GM18502 (cell line): ENCODE data around the gene SRPX2.

Source experiments
- ATAC-seq: cut with Tn5 transposase; IDR thresholded peaks from one replicate; pipeline ENCODE4 v1.9.1; 2021; ENCODE audit warnings: mild to moderate bottlenecking; ENCODE audit not compliant: unreplicated experiment, poor library complexity

The SRPX2 gene

DNA sequence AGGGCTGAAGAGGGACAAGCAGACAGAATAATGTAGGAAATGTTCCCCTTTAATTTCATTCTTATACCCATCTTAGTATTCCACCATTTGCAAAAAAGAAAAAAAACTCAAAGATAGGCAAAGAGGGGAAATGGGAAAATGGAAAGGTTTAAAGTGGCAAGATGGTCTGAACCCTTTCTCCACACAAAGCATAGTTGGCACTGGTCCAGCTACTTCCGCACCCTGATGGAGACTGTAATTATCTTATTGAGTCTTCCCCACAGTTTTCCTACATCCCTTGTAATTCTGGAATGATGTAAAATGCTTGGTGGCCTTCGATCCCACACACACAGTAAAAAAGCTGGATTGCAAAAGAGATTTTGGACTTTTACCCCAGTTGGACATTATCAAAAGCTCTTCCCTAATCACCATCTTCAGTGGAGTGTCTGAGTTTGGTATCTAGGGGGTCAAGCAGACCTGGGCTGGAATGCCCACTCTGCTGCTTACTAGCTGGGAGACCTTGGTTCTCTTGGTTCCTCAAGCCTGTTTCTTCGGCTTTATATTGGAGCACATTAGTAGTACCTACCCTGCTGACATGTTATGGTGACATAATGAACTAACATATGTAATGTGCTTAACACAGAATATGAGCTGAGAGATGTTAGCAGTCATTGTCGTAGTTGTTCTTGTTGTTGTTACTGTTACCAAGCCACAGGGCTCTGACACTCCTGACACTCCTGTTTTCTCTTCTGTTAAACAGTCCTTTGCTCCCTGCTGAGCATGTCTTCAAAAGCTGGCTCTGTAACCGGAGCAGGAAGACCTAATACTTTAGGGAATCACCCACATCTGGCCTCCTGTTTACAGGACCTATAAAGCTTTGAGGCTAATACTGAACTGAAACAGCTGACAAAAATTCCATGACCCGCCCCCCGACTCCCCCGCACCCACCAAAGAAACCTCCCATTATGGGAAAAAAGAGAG lies 4.7 kb downstream of the SRPX2 start:
- ATAC-seq, result no peak

DNA sequence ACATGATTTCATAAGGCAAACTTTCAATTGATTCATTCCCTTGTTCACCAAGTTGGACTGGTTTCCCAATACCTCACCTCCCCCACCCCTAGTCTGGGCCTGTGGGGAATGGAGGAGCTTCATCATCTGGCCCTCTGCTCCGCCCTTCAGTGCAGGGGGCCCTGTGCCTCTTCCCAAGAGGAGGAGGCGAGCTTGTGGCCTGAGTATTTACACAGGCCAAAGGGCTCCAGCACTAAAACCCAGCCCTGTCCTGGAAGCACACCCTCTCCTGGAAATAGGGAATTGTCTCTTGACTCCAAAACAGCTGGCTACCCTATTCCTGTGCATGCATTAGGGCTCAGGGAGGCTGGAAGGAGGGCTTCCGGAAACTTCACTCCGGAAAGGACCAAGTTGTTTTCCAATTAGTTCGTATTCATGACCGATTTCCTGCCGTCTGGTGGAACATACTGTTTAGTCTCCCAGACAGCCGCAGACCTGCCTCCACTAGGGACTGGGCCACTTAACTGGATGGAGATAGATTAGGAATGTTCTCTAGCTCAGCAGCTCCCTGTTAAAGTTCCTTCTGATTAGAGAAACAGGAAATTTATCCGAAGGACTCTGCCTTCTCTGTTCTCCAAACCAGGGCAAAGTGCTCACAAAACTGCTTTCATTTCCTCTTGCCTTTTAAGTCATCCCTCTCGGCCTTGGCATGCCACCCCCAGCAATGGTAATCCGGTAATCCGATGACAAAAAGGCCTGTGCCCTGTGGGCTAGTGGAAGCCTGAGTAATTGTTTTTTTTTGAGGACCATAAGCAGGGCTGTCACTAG lies 5.8 kb downstream of the SRPX2 start:
- no peak for ATAC-seq

DNA sequence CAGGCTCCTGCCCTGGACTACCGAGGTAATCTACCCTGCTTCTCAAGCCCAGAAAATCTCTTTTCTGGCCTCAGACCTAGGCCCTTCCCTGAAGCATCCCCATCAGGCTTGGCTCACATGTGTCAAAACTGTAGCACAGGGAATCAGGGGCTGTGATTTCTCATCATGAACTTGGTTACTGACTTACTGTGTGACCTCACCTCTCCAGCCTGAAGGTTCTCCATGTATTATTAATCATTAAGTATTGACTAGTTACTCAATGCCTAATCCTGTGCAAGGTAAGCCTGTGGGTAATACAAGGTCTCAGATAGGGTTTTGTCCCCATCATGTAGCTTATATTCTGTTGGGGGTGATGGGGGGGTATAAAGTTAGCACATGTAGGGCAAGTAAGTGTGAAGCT lies 6.8 kb downstream of the SRPX2 start:
- no peak for ATAC-seq

DNA sequence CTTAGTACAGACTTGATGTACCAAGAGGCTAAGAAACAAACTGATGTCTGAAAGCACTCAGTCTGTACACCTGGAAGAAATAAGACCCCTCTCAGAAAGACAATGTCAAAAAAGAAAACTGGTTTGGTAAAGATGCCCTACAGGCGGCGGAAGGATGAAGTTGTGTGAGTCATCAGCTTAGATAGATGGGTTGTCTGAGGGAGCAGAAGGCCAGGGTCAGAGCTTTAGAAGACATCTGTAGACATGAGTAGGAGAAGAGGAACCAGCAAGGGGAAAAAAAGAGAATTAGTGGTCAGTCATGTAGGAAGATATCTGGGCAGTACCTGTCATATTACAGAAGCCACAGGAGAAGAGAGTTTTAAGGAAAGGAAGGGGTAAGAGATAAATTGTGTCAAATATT lies 8.3 kb downstream of the SRPX2 start:
- ATAC-seq, result no peak

DNA sequence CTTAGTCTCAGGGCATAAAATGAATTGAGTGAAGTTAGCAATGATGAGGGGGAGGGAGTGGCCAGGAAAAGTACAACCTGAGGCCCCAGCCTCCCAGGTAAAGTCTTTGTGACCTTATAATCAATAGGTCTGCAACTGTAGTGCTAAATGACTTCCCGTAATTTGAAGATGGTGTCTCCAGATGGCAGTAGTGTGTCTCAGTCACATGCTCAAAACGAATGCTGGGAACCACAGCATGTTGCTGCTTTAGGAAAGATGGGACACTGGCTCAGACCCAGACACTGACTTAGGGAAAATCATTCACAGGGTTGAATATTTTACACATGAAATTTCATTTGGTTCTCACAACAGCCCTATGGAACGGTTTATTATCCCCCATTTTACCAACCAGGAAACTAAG lies 10.3 kb downstream of the SRPX2 start:
- ATAC-seq, result no peak

DNA sequence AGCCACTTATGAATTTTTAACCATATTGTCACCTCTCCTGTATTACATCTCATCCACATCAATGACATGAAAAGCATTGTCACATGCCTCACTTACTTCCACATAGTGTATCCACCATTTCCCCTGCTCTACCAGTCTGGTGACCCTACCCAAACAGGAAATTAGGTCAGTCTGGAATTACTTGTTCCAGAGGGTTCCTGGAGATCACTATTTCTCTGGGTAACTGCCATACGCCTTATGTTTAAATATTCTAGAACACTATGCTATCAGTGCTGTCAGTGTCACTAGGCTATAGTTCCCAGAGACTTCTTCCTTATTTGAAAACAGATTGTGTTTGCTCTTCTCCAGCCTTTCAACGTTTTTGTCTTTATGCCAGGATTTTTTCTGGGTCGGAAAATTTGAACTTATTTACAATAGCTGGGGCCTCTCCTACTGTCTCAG lies 15.0 kb downstream of the SRPX2 start:
- no peak for ATAC-seq

DNA sequence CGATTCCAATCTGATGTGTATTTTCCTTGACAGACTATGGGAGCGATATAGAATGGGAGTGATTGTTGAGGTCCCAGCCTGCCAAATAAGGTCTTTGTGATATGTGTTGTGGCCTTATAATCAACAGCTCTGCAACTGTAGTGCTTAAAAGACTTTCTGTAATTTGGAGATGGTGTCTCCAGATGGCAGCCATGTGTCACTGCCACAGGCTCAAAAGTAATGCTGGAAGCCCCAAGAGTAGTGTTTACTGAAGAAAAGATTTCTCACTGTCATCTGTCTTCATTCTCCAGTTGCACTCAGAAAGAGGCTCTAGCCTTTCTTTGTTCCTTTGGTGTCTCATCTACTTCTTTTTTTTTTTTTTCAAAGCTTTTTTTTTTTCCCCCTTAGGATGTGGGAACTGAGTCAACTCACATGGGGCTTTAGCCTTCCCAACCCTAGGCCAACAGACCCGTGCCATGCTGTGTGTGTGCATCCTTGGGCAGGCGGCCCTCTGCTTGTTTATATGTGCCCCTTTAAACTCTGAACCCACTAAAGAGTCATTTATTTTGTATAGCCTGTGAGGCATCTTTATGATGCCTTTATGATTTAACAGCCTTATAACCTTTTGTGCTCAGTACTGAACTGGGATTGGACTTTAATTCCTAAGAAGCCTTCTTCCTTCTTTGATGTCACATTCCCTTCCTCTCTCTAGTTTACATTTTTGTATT lies 15.6 kb downstream of the SRPX2 start:
- no peak for ATAC-seq

DNA sequence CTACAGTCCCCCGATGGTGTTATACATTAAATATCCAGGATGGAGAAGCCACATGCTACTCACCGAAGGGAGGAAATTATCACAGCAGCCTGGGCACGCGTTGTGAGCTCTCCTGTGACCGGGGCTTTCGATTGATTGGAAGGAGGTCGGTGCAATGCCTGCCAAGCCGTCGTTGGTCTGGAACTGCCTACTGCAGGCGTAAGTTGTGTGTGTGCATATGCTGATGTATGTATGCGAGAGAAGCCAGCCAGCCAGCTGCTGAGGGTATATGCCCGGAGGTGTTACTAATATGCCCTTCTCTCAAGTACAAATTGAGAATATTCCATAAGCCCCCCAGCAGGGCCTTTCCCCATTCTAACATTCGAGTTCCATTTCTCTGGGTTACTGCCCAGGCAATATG lies 18.2 kb downstream of the SRPX2 start:
- no peak for ATAC-seq

DNA sequence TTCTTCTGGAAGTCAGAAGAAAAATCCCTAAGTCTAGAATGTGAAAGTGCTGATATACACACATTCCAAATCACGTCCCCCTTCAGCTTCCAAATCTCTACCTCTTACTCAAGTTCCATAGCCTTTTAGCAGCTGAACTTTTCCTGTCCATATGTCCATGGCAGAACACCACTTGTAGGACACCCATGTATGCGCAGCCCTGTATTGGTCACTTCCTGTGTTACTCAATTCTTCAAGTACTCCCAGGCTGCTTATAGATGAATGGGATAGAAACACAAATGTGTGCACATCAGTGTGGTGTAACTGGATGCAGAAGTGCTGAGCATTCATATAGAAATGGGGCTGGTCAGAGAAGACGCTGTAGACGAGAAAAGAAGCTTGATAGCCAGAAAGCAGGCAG lies 18.8 kb downstream of the SRPX2 start:
- no peak for ATAC-seq

DNA sequence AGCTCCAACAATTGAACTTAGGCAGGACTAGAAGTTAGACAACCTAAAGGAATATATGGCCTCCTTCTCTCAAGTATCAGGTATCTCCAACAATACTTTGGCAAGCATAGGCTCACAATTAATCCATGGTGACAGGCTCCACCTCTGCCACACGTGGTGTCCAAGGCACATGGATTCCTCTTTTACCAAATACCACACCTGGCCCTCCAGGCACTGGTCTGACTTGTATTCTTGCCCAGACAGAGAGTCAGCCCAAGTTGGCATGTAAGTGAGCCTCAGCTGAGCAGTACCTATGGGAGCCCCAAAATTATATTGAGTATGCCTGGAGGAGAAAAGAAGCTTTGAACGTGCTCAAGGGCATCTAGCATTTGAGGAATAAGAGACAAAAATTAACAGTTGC lies 19.6 kb downstream of the SRPX2 start:
- ATAC-seq, result no peak

DNA sequence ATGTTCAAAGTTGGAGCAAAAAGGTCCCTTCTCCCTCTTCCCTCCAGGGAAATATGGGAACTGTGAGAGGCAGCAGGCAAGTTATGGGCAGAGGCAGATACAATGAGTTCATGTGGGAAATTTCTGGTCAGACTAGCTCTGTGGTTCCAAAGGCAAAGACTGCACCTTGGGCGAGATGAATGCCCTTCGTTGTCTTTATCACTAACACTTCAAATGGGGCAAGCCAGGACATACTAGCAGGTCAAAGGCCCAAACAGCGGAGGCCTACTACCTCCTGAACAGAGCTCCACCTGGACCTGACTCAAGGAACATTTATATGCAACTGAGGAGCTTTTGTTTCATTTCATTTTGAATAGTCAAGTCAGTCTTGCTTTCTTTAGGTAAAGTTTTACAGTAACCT lies 29.0 kb downstream of the SRPX2 start:
- no peak for ATAC-seq

DNA sequence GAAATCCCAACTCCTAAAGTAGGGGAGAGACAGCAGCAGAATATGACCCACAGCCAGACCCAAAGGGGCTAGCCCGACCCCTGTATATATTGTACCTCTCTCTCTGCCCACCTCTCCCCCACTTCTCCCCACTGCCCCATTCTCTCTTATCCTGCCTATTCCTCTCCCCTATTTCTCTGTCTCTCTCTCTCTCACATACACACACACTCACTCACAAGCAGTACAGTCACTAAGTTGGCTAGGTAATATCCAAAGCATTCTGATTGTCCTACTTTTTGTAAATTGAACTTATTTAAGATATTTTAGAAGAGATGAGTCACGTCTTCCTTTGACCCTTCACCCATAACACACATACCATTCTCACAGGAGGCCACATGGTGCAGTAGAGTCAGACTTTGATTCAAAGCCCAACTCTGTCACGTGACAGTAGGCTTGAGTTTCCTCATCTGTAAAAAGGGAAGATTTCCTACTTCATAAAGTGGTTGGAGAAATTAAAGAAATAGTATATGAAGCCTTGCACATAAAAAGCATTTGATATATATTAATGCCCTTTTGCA lies 29.5 kb downstream of the SRPX2 start:
- no peak for ATAC-seq

DNA sequence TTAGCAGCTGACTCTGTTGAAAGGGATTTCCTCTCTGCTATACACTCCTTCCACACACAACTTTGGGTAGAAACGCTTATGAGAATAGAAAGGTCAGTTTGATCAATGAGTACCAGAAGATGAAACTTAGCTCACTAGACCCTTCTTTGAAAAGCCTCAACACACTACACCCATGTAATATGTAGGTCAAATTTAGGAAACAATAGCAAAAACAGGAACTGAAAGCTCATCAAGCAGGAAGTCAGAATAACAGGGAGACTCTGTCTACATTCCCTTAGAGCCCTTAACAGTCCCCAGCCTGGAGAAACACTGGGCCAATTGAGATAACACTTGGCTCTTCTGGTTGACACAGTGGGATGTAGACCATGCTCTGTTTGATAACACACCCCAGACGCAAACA lies 30.7 kb downstream of the SRPX2 start:
- peak; percentile 55 for ATAC-seq

DNA sequence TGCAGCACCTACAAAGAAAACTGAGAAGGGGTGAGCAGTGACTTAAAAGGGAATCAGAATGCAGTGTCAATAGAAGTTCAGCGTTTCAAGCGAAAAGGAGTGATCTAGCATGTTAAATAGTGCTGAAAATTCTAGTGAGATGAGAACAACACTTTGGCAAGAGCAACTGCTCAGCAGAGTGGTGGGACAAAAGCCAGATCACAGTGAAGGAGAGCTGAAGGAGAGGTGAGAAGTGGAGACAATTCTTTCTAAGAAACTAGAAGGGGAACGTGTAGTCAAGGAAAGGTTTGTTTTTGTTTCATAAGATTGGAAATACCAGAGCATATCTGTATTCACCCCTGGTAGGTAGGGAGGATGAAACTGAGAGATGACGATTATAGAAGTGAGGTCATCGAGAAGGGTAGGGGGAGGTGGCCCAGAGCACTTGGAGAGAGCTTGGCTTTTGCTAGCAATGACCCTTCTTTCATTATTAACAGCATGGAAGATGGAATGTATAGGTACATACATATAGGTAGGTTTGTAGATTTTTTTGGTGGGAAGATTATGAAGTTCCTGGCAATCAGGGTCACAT lies 33.7 kb downstream of the SRPX2 start:
- no peak for ATAC-seq

DNA sequence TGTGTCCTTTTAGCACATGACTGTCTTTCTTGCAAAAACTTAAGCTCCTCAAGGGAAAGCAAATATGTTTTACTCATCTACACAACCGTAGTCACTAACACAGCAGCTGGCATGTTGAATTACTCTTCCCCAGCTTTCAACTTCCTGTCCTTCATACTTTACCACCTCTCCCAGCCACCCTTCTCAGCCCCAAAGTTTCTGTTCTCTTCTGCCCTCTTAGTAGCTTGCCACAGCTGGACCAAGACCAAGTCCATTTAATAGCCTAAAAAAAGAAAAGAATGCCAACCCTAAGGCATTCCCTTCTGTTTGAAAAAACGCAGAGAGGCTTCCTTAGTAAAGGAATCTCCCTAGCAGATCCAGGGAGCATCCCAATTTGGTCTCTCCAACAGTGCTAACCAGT lies 36.8 kb downstream of the SRPX2 start:
- no peak for ATAC-seq

DNA sequence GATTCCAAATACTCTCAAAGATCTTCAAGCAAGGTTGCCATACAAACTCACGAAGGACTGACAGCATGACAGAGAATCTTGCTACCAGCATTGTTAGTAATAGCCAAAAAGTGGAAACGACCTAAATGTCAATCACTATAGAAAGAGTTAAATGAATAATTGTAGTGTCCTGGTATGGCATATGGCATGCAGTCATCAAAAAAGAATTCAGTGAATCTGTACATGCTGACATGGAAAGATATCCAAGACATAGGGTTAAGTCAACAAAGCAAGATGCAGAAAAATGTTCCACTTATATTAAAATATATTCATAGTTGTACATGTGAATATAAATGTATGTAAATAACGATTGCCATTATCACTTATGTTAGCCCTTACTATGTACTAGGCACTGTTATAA lies 37.6 kb downstream of the SRPX2 start:
- no peak for ATAC-seq

DNA sequence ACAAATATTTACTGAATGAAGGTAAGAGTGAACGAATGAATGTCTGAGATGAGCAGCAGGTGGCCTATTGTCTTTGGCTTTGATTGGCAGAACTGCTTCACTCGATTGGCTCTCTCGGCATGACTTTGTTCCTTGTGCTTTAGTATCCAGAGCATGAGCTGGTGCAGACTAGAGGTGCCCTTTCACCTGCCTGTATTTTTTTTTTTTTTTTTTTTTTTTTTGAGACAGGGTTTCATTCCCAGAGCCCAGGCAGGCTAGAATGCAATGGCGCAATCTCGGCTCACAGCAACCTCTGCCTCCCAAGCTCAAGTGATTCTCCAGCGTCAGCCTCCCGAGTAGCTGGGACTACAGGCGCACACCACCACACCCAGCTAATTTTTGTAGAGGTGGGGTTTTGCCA lies 38.9 kb downstream of the SRPX2 start:
- no peak for ATAC-seq

DNA sequence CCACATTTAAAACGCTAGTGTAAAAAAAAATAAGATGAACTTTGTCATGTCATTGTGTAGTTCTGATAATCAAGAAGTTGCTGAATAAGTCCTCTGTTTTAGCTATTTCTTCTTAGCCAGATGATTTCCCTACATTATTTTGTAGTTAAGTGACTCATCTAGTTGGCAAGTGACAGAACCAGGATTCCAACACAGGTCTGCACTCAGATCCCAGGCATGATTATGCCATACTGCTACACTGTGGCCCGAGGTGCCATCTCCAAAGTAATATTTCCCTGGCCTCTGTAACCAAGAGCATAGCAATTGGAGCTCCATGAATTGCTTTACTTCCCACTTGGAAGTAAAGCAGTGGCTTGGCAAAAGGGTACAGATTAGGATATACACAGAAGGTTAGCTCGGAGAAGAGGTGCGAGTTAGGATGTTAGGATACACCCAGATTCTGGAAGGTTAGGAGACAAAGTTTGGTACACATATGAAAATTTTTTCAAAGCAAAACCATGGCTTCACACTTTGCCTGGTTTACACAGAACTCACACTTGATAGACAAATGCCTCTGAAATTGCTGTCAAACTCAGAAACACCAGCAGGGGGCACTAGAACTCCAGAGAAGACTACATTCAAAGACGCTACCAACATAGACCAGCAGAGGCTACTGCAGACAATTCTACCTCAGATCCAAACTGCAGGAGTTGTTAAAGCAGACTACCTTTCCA lies 41.4 kb downstream of the SRPX2 start:
- ATAC-seq, result peak; percentile 77

DNA sequence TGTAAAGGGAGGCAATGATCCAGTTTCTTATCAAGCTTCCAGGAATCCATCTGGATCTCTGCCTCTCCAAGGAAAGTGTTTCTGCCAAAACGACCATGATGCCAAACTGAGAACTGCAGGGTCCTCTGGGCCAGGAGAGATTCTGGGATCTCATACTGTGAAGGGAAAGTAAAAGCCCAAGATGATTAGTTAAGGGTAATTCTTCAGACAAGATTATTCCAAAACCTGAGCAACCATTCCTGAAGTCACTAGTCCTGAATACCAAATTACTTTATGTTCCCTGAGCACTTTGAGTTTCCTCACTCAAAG lies 42.0 kb downstream of the SRPX2 start:
- no peak for ATAC-seq

DNA sequence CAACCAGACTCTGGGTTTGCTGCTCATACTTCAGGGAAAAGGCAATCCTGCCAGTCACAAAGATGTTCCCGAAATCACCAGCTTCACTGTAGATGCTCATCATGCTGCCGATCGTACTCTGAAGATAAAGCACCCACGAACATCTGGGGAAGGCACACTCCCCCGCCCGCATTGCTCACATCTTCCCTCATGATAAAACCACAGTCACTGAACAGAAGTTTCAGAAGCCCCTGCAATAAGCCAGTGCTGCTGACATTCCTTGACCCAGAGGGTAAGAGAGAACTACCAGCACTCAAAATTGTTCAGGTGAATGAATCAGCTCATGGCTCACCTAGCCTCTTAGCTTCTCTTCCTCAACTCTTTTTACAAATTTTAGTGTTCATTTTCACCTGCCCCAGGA lies 43.1 kb downstream of the SRPX2 start:
- ATAC-seq, result peak; percentile 58
